Liver (tissue), 3 donors: Measurements from ENCODE around the gene FMN1.

Source experiments
- ATF3 ChIP-seq: IDR thresholded peaks from 2 replicates; pipeline ENCODE4 v1.6.1; 2016; ENCODE audit warnings: antibody characterized with exemption
- CTCF ChIP-seq: fragments of 150-350 bp; IDR thresholded peaks from 2 replicates; pipeline ENCODE4 v1.5.1; 2017; ENCODE audit warnings: improper control_type of control experiment, low read depth, low read length; ENCODE audit not compliant: missing input control
- GABPA ChIP-seq, 2 donors: IDR thresholded peaks in 1 of 2; conservative IDR thresholded peaks in 1 of 2; 2 replicates each; pipeline ENCODE4 v1.6.1; 2016; ENCODE audit warnings: antibody characterized with exemption in 2 of 2, mild to moderate bottlenecking in 1 of 2, moderate library complexity in 1 of 2
- JUND ChIP-seq, 2 donors: IDR thresholded peaks; 2 replicates each; pipeline ENCODE4 v1.6.1; 2016; ENCODE audit warnings: antibody characterized with exemption in 2 of 2
- MAX ChIP-seq: IDR thresholded peaks from 2 replicates; pipeline ENCODE4 v1.6.1; 2016; ENCODE audit warnings: antibody characterized with exemption
- SP1 ChIP-seq: IDR thresholded peaks from 2 replicates; pipeline ENCODE4 v1.6.1; 2018; ENCODE audit warnings: antibody characterized with exemption, mild to moderate bottlenecking
- TAF1 ChIP-seq: conservative IDR thresholded peaks from 2 replicates; pipeline ENCODE4 v1.6.1; 2016; ENCODE audit warnings: antibody characterized with exemption, mild to moderate bottlenecking
- ZBTB33 ChIP-seq: IDR thresholded peaks from 2 replicates; pipeline ENCODE4 v1.6.1; 2016; ENCODE audit warnings: antibody characterized with exemption
- TF ChIP-seq, protein P1 (sequence below): IDR thresholded peaks from 2 replicates; pipeline ENCODE4 v1.6.1; 2016; ENCODE audit warnings: antibody characterized with exemption, mild to moderate bottlenecking
- donor health status: healthy.
- donor health status: healthy.

GRCh38 chr15:32927124-32927523 lies 267.4 kb downstream of the FMN1 start:
- no peak for TF ChIP-seq TAF1
- no peak for TF ChIP-seq GABPA (IDR thresholded peaks at IDR 0.05 in 1 of 2, conservative IDR thresholded peaks at IDR 0.05 in 1 of 2)
- no peak for TF ChIP-seq CTCF
- TF ChIP-seq, protein P1, sequence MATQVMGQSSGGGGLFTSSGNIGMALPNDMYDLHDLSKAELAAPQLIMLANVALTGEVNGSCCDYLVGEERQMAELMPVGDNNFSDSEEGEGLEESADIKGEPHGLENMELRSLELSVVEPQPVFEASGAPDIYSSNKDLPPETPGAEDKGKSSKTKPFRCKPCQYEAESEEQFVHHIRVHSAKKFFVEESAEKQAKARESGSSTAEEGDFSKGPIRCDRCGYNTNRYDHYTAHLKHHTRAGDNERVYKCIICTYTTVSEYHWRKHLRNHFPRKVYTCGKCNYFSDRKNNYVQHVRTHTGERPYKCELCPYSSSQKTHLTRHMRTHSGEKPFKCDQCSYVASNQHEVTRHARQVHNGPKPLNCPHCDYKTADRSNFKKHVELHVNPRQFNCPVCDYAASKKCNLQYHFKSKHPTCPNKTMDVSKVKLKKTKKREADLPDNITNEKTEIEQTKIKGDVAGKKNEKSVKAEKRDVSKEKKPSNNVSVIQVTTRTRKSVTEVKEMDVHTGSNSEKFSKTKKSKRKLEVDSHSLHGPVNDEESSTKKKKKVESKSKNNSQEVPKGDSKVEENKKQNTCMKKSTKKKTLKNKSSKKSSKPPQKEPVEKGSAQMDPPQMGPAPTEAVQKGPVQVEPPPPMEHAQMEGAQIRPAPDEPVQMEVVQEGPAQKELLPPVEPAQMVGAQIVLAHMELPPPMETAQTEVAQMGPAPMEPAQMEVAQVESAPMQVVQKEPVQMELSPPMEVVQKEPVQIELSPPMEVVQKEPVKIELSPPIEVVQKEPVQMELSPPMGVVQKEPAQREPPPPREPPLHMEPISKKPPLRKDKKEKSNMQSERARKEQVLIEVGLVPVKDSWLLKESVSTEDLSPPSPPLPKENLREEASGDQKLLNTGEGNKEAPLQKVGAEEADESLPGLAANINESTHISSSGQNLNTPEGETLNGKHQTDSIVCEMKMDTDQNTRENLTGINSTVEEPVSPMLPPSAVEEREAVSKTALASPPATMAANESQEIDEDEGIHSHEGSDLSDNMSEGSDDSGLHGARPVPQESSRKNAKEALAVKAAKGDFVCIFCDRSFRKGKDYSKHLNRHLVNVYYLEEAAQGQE = no peak
- no peak for TF ChIP-seq MAX
- TF ChIP-seq ATF3 = no peak
- no peak for TF ChIP-seq ZBTB33
- TF ChIP-seq JUND (IDR thresholded peaks at IDR 0.05) = no peak
- TF ChIP-seq SP1 = no peak
